Ovary (tissue), 3 donors: ENCODE measurements around the gene PSTPIP1.
"Not testable (repeated sequence)": the region's sequence is repeated elsewhere in the genome, so short reads cannot be mapped to it uniquely, and the experiment has no call there.

ENCODE experiments used
- EP300 ChIP-seq: sonication (generic); formaldehyde crosslinking; IDR thresholded peaks from one replicate; pipeline ENCODE4 v1.6.1; 2017; ENCODE audit warnings: antibody characterized with exemption
- POLR2A ChIP-seq: fragments of 450-650 bp; IDR thresholded peaks from one replicate; pipeline ENCODE4 v1.6.1; 2017; ENCODE audit warnings: antibody characterized with exemption, mild to moderate bottlenecking, moderate library complexity
- TF ChIP-seq, protein P1 (sequence below), 3 donors: fragments of 450-650 bp in 2 of 3; fragments of 200-600 bp in 1 of 3; IDR thresholded peaks; one replicate each; pipeline versions ENCODE4 v1.5.1 to v1.8.0; 2016 to 2022; ENCODE audit warnings: antibody characterized with exemption in 3 of 3, mild to moderate bottlenecking in 1 of 3
- donor health status: DM: no; HTN: no; CAD: no.

DNA sequence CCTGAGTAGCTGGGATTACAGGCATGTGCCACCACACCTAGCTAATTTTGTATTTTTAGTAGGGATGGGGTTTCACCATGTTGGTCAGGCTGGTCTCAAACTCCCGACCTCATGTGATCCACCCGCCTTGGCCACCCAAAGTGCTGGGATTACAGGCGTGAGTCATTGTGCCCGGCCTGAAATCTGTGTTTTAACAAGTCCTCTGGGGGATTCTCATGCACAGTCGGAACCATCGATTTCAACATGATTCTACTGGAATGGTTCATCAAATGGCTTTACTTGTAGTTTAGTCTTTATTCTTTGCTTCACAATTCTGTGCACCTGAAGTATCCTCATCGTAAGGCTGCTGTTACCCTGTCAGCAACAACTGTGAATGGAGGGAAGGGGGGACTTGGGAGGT, 28.9 kb upstream of the PSTPIP1 start:
- TF ChIP-seq, protein P1, sequence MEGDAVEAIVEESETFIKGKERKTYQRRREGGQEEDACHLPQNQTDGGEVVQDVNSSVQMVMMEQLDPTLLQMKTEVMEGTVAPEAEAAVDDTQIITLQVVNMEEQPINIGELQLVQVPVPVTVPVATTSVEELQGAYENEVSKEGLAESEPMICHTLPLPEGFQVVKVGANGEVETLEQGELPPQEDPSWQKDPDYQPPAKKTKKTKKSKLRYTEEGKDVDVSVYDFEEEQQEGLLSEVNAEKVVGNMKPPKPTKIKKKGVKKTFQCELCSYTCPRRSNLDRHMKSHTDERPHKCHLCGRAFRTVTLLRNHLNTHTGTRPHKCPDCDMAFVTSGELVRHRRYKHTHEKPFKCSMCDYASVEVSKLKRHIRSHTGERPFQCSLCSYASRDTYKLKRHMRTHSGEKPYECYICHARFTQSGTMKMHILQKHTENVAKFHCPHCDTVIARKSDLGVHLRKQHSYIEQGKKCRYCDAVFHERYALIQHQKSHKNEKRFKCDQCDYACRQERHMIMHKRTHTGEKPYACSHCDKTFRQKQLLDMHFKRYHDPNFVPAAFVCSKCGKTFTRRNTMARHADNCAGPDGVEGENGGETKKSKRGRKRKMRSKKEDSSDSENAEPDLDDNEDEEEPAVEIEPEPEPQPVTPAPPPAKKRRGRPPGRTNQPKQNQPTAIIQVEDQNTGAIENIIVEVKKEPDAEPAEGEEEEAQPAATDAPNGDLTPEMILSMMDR (IDR thresholded peaks at IDR 0.05) = not testable (repeated sequence)
- TF ChIP-seq EP300, POLR2A: not testable (repeated sequence)
